ENCODE results near the gene CLDN11. TPM values are rescaled to one million over a fixed set of nuclear protein-coding genes. Genes with fewer than 3 reads are reported as not detected.

CLDN11 gene
- polyA plus RNA-seq, 6 donors from 2014 or later = not detected

- Mint-ChIP-seq H3K9me3 (peaks cover 0 to 2% (median 0%) of the 10 kb centered on the region in 7 donors), H3K36me3 (peaks cover 0 to 9% of the 10 kb centered on the region in 2 donors), H3K4me3 (peak overlapping the region in 3 of 8 donors; percentile 15 to 82 (median 55)), H3K4me1 (peaks cover 14 to 26% (median 19%) of the 10 kb centered on the region in 3 donors), H3K27ac (no peak overlapping the region), H3K27me3 (peaks cover 32 to 60% (median 40%) of the 10 kb centered on the region in 3 donors)
- no peak for ATAC-seq (ENCODE audit: low read depth in 2 of 2)
- DNase-seq = no peak
These were observed 1.6 kb upstream of the CLDN11 start for GRCh38 chr3:170417090-170417489.

- Mint-ChIP-seq H3K27ac (no peak overlapping the region), H3K4me1 (peaks cover 14 to 26% (median 19%) of the 10 kb centered on the region in 3 donors), H3K4me3 (peak overlapping the region; percentile 48 to 92 (median 80)), H3K36me3 (peaks cover 0 to 9% of the 10 kb centered on the region in 2 donors), H3K9me3 (peaks cover 0 to 2% (median 0%) of the 10 kb centered on the region in 7 donors), H3K27me3 (peaks cover 34 to 60% (median 40%) of the 10 kb centered on the region in 3 donors)
- peak; percentile 13 for DNase-seq
- ATAC-seq (ENCODE audit: low read depth in 2 of 2) = peak; percentile 39 to 41
These were observed 954 bp downstream of the CLDN11 start for GRCh38 chr3:170419557-170420087.

DNA sequence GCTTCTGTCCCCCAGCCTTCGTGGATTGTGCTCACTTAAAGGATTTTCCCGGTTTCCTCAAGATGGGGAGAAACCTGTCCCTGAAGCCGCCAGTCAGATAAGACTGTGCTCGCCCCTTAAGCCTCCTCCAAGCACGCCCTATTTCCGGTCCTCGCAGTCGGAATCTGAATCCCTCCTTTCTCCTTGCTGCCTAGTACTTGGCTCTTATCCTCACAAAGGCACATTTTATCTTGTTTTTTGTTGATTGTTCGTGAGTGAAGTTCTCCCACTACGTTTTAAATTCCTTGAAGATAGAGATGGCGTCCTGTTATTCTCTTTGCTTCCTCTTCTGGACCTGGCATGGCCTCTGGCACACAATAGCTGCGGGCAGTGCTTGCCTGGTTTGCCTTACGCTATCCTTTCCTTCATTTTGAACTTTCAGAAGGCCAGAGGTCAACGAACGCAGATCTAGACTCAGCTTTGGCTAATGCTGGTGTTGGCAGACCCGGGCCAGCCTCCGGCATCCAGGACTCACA, 1.7 kb downstream of the CLDN11 start:
- ATAC-seq (ENCODE audit: low read depth in 2 of 2) (no peak), DNase-seq (no peak)
- H3K27me3 Mint-ChIP-seq = peaks cover 38 to 58% (median 40%) of the 10 kb centered on the region in 3 donors
- peak overlapping the region in 1 of 6 donors; percentile 28 for H3K27ac Mint-ChIP-seq
- peak overlapping the region; percentile 12 to 92 (median 50) for H3K4me3 Mint-ChIP-seq
- peaks cover 0 to 2% (median 0%) of the 10 kb centered on the region in 7 donors for H3K9me3 Mint-ChIP-seq
- peaks cover 14 to 26% (median 19%) of the 10 kb centered on the region in 3 donors for H3K4me1 Mint-ChIP-seq
- peaks cover 0 to 9% of the 10 kb centered on the region in 2 donors for H3K36me3 Mint-ChIP-seq

DNA sequence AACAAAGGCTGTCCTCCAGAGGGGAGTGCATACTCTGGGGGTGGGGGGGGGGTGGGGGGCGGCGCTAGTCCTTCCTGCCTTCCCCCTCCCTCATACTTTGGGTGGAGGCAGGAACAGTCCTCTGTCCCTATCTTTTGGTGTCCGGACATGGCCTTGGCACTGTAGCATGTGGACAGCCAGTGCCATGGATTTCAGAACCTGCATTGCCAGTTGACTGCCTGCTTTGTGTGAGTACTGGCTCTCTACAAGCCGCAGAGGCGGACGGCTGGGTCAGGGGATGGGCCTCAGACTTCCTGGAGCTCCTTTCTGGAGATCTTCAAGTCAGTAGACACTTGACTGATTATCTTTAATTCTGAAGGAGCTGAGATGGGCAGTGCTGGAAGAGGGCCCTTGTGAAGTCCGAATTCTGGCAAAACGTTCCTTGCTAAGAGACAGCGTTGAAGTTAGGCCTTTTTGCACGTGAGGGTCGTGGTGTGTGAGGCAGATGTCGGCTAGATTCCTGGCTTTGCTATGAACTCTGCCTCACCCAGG, 2.5 kb downstream of the CLDN11 start:
- Mint-ChIP-seq H3K27me3 (peaks cover 32 to 59% (median 37%) of the 10 kb centered on the region in 3 donors), H3K4me1 (peaks cover 14 to 26% (median 19%) of the 10 kb centered on the region in 3 donors), H3K27ac (peak overlapping the region in 1 of 6 donors; percentile 39), H3K9me3 (peaks cover 0 to 2% (median 0%) of the 10 kb centered on the region in 7 donors), H3K4me3 (peak overlapping the region in 1 of 8 donors; percentile 92), H3K36me3 (peaks cover 0 to 1% of the 10 kb centered on the region in 2 donors)
- no peak for ATAC-seq (ENCODE audit: low read depth in 2 of 2)
- DNase-seq = no peak

GRCh38 chr3:170421758-170422157, 3.1 kb downstream of the CLDN11 start:
- H3K27ac Mint-ChIP-seq = no peak overlapping the region
- H3K9me3 Mint-ChIP-seq = no peaks in the 10 kb centered on the region
- no peaks in the 10 kb centered on the region for H3K36me3 Mint-ChIP-seq
- DNase-seq = no peak
- peaks cover 14 to 26% (median 19%) of the 10 kb centered on the region in 3 donors for H3K4me1 Mint-ChIP-seq
- H3K27me3 Mint-ChIP-seq = peaks cover 28 to 55% (median 34%) of the 10 kb centered on the region in 3 donors
- no peak overlapping the region for H3K4me3 Mint-ChIP-seq
- ATAC-seq (ENCODE audit: low read depth in 2 of 2) = no peak

DNA sequence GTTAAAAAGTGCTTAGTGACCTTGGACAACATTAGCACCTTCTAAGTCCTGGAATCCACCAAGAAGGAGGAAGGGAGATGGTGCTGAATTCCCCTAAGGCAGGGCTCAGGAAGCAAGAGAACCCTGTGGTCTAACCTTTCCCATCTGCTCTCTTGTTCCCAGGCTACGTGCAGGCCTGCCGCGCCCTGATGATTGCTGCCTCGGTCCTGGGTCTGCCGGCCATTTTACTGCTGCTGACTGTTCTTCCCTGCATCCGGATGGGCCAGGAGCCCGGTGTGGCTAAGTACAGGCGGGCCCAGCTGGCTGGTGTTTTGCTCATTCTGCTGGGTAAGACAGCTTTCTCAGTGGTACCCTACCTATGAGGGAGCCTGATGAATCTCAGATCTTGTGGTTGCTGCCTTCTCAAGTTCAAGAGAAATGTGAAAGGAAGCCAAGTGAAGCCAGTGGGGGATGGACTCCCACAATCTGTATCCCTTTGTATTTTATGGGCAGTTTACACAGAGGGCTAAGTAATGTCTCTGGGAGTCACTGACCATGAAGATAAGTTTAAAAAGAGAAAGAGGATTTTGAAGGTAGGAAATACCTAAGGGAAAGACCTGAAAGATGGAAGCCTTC, 4.4 kb downstream of the CLDN11 start:
- H3K4me1 Mint-ChIP-seq = peaks cover 13 to 22% (median 17%) of the 10 kb centered on the region in 3 donors
- no peaks in the 10 kb centered on the region for H3K9me3 Mint-ChIP-seq
- no peak overlapping the region for H3K27ac Mint-ChIP-seq
- peak overlapping the region in 1 of 8 donors; percentile 32 for H3K4me3 Mint-ChIP-seq
- H3K36me3 Mint-ChIP-seq = no peaks in the 10 kb centered on the region
- peaks cover 16 to 42% (median 25%) of the 10 kb centered on the region in 3 donors for H3K27me3 Mint-ChIP-seq
- ATAC-seq (ENCODE audit: low read depth in 2 of 2) (no peak), DNase-seq (no peak)

DNA sequence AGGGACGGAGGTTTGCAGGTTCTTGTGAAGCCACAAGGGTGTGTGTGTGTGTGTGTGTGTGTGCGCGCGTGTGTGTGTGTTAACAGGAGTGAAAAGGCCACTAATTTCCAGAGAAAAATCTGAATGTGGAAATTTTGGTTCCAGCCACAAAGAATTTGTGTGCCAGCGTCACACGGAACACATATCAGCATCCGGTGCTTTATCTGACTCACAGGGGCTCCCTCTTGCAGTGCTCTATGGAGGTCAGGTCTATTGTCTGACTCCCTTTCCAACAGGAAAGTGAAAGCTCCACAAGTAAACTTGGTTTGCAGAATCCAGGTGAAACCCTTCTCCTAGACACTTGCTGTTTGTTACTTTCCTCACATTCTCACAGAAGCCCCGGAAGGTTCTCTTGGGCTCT, 6.2 kb downstream of the CLDN11 start:
- ATAC-seq (ENCODE audit: low read depth in 2 of 2) (no peak), DNase-seq (no peak)
- H3K4me1 Mint-ChIP-seq = peaks cover 6 to 11% (median 9%) of the 10 kb centered on the region in 3 donors
- H3K27ac Mint-ChIP-seq = peak overlapping the region in 1 of 6 donors; percentile 60
- H3K4me3 Mint-ChIP-seq = no peak overlapping the region
- H3K9me3 Mint-ChIP-seq = no peaks in the 10 kb centered on the region
- H3K27me3 Mint-ChIP-seq = peaks cover 10 to 27% (median 25%) of the 10 kb centered on the region in 3 donors
- no peaks in the 10 kb centered on the region for H3K36me3 Mint-ChIP-seq

GRCh38 chr3:170425491-170426239, 7.0 kb downstream of the CLDN11 start:
- peaks cover 3 to 19% (median 19%) of the 10 kb centered on the region in 3 donors for H3K27me3 Mint-ChIP-seq
- H3K9me3 Mint-ChIP-seq = no peaks in the 10 kb centered on the region
- no peak for ATAC-seq (ENCODE audit: low read depth in 2 of 2)
- peaks cover 1 to 5% (median 1%) of the 10 kb centered on the region in 3 donors for H3K4me1 Mint-ChIP-seq
- no peak for DNase-seq
- H3K27ac Mint-ChIP-seq = no peak overlapping the region
- peak overlapping the region in 1 of 8 donors; percentile 42 for H3K4me3 Mint-ChIP-seq
- no peaks in the 10 kb centered on the region for H3K36me3 Mint-ChIP-seq

DNA sequence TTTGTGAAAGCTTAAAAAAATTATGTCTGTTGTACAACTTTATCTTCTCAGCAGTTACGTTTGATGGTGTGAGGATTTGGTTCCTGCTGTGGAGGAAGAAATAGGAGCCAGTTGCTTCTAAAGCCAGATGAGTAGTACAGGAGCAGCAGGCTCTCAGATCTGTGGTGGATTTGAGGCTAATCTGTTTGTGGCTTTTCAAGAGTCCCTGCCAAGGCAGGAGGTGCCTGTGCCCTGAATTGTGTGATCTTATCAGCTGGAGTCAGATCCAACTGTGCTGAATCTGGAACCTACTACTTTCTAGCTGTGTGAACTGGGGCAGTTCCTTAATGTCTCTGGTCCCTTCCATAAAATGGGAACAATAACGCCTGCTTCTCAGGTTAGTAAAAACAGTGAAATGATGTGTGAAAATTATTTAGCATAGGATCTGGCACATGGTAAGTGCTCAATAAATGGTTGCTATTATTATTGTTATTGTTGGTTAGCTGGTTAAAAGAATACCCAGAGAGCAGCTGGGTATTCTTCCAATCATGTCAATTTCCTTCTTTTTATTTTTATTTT, 7.7 kb downstream of the CLDN11 start:
- H3K4me3 Mint-ChIP-seq = no peak overlapping the region
- DNase-seq (no peak), ATAC-seq (ENCODE audit: low read depth in 2 of 2) (no peak)
- no peaks in the 10 kb centered on the region for H3K9me3 Mint-ChIP-seq
- H3K27me3 Mint-ChIP-seq = peaks cover 0 to 18% (median 17%) of the 10 kb centered on the region in 3 donors
- H3K36me3 Mint-ChIP-seq = no peaks in the 10 kb centered on the region
- H3K4me1 Mint-ChIP-seq = peaks cover 0 to 4% (median 0%) of the 10 kb centered on the region in 3 donors
- H3K27ac Mint-ChIP-seq = no peak overlapping the region

DNA sequence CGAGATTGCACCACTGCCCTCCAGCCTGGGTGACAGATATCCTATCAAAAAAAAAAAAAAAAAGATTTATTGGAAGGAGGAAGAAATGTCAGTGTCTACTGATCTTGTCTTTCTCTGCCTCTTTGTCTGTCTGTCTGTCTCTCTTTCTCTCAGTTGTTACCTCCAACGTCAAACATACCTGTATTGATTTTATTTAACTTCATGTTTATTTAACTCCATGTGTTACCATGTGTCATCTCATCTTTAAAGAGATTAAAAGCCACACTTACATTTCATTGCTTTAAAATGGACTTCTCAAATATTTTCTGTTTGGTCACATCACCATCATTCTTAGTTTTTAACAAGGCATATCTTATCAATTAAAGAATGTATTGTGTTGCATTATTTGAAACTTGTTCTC, 9.4 kb downstream of the CLDN11 start:
- Mint-ChIP-seq H3K36me3 (no peaks in the 10 kb centered on the region), H3K27me3 (peaks cover 0 to 18% (median 10%) of the 10 kb centered on the region in 3 donors), H3K4me3 (no peak overlapping the region), H3K27ac (no peak overlapping the region), H3K4me1 (no peaks in the 10 kb centered on the region), H3K9me3 (peaks cover 0 to 4% (median 0%) of the 10 kb centered on the region in 7 donors)
- no peak for DNase-seq
- no peak for ATAC-seq (ENCODE audit: low read depth in 2 of 2)

DNA sequence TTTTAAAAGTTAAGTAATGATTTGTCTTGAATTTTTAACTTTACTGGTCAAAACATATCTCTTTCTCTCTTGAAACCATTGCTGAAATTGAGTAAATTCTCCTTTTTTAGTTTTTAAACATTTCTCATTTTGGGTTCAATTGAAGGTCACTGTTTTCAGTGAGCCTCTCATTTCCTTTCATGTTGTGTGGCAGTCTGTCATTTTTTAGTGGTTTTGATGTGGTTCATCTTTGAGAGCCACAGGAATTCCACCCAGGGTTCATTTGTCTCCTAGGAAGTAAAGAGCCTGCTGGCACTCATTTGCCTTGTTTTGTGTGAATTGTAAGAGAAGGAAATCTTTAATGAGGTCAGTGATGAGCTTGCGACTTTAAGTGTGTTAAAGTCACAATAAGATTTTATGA, 10.4 kb downstream of the CLDN11 start:
- Mint-ChIP-seq H3K4me1 (no peaks in the 10 kb centered on the region), H3K27ac (no peak overlapping the region), H3K9me3 (peaks cover 0 to 4% (median 0%) of the 10 kb centered on the region in 7 donors), H3K27me3 (peaks cover 0 to 17% (median 10%) of the 10 kb centered on the region in 3 donors), H3K36me3 (no peaks in the 10 kb centered on the region), H3K4me3 (no peak overlapping the region)
- DNase-seq (no peak), ATAC-seq (ENCODE audit: low read depth in 2 of 2) (no peak)

- H3K4me1 Mint-ChIP-seq = no peaks in the 10 kb centered on the region
- peaks cover 0 to 4% (median 0%) of the 10 kb centered on the region in 7 donors for H3K9me3 Mint-ChIP-seq
- no peak for ATAC-seq (ENCODE audit: low read depth in 2 of 2)
- no peak for DNase-seq
- peaks cover 0 to 6% (median 3%) of the 10 kb centered on the region in 3 donors for H3K27me3 Mint-ChIP-seq
- H3K27ac Mint-ChIP-seq = no peak overlapping the region
- no peaks in the 10 kb centered on the region for H3K36me3 Mint-ChIP-seq
- no peak overlapping the region for H3K4me3 Mint-ChIP-seq
These were observed 12.4 kb downstream of the CLDN11 start for GRCh38 chr3:170431054-170431453.

- Mint-ChIP-seq H3K36me3 (no peaks in the 10 kb centered on the region), H3K27ac (no peak overlapping the region)
These were observed 13.7 kb downstream of the CLDN11 start for GRCh38 chr3:170432416-170432815.

More at GRCh38 chr3:170432416-170432815, 13.7 kb downstream of the CLDN11 start:
- Mint-ChIP-seq H3K27me3 (peaks cover 0 to 15% (median 0%) of the 10 kb centered on the region in 3 donors), H3K4me3 (no peak overlapping the region), H3K4me1 (no peaks in the 10 kb centered on the region), H3K9me3 (peaks cover 0 to 4% (median 0%) of the 10 kb centered on the region in 7 donors)
- no peak for ATAC-seq (ENCODE audit: low read depth in 2 of 2)
- DNase-seq = no peak

Data from naive B cell (primary cell).